Measurements from ENCODE around the gene CCDC148. TPM values are rescaled to one million over a fixed set of nuclear protein-coding genes. Genes with fewer than 3 reads are reported as not detected.

CCDC148 gene
- total and polyA plus RNA-seq, 8 donors, result 0.64 to 6.0 (median 3.5) TPM

- no peak for TF ChIP-seq CTCF (IDR thresholded peaks at IDR 0.05)
- no peaks in the 10 kb centered on the region for H3K4me1 ChIP-seq
- no peaks in the 10 kb centered on the region for H3K27me3 ChIP-seq
- H3K4me3 ChIP-seq, result no peak overlapping the region
- no peak for DNase-seq
- no peaks in the 10 kb centered on the region for H3K9me3 ChIP-seq
- H3K27ac ChIP-seq, result no peak overlapping the region
- intact Hi-C loops (cut with DNase I), result no loop called here
- no peak for ATAC-seq
- H3K36me3 ChIP-seq, result no peaks in the 10 kb centered on the region
Measured at GRCh38 chr2:158243392-158243791, 213.2 kb downstream of the CCDC148 start.

GRCh38 chr2:158242280-158242679, 214.3 kb downstream of the CCDC148 start:
- no peaks in the 10 kb centered on the region for H3K9me3 ChIP-seq
- intact Hi-C loops (cut with DNase I), result no loop called here
- no peak overlapping the region for H3K4me3 ChIP-seq
- H3K36me3 ChIP-seq, result no peaks in the 10 kb centered on the region
- no peaks in the 10 kb centered on the region for H3K4me1 ChIP-seq
- ATAC-seq (no peak), DNase-seq (no peak)
- no peak overlapping the region for H3K27ac ChIP-seq
- no peak for TF ChIP-seq CTCF (IDR thresholded peaks at IDR 0.05)
- no peaks in the 10 kb centered on the region for H3K27me3 ChIP-seq

GRCh38 chr2:158240975-158241374, 215.6 kb downstream of the CCDC148 start:
- Histone ChIP-seq H3K27ac (no peak overlapping the region), H3K4me1 (no peaks in the 10 kb centered on the region), H3K9me3 (no peaks in the 10 kb centered on the region), H3K27me3 (no peaks in the 10 kb centered on the region), H3K4me3 (no peak overlapping the region), H3K36me3 (no peaks in the 10 kb centered on the region)
- intact Hi-C loops (cut with DNase I), result no loop called here
- DNase-seq (no peak), ATAC-seq (no peak)
- no peak for TF ChIP-seq CTCF (IDR thresholded peaks at IDR 0.05)

- Histone ChIP-seq H3K9me3 (no peaks in the 10 kb centered on the region), H3K4me3 (no peak overlapping the region), H3K27me3 (no peaks in the 10 kb centered on the region), H3K27ac (no peak overlapping the region), H3K36me3 (no peaks in the 10 kb centered on the region), H3K4me1 (no peaks in the 10 kb centered on the region)
- no peak for DNase-seq
- no peak for TF ChIP-seq CTCF (IDR thresholded peaks at IDR 0.05)
- no peak for ATAC-seq
- intact Hi-C loops (cut with DNase I), result no loop called here
Measured at GRCh38 chr2:158239271-158239670, 217.3 kb downstream of the CCDC148 start.

GRCh38 chr2:158234497-158234896, 222.1 kb downstream of the CCDC148 start:
- Histone ChIP-seq H3K36me3 (no peaks in the 10 kb centered on the region), H3K9me3 (no peaks in the 10 kb centered on the region), H3K27me3 (no peaks in the 10 kb centered on the region), H3K27ac (no peak overlapping the region), H3K4me1 (no peaks in the 10 kb centered on the region), H3K4me3 (no peak overlapping the region)
- intact Hi-C loops (cut with DNase I), result no loop called here
- DNase-seq, result no peak
- no peak for ATAC-seq
- no peak for TF ChIP-seq CTCF (IDR thresholded peaks at IDR 0.05)
